ENCODE measurements around the gene PCF11. TPM values are rescaled to one million over a fixed set of nuclear protein-coding genes. Genes with fewer than 3 reads are reported as not detected.
"Not testable (repeated sequence)": the region's sequence is repeated elsewhere in the genome, so short reads cannot be mapped to it uniquely, and the experiment has no call there.

PCF11 gene
- total RNA-seq, 1 experiment from 2014 or later, result 33.3 TPM

GRCh38 chr11:83191491-83191890 is 34.6 kb downstream of the PCF11 start:
- DNase-seq (ENCODE audit: low spot score), result no peak

- no peak for DNase-seq (ENCODE audit: low spot score)
Observed at GRCh38 chr11:83191986-83192385, 35.1 kb downstream of the PCF11 start.

- no peak for DNase-seq (ENCODE audit: low spot score)
Observed at GRCh38 chr11:83192606-83193245, 35.8 kb downstream of the PCF11 start.

GRCh38 chr11:83193315-83194280 is 36.7 kb downstream of the PCF11 start, which contains the start of gene ANKRD42:
ANKRD42 (plus strand) TSS chr11:83193712; CDS start chr11:83194671, 959 bp downstream.
- peak; percentile 95 for DNase-seq (ENCODE audit: low spot score)

- DNase-seq (ENCODE audit: low spot score), result peak; percentile 62
Observed at GRCh38 chr11:83194281-83195142, 37.6 kb downstream of the PCF11 start.

GRCh38 chr11:83195143-83195466 is 38.2 kb downstream of the PCF11 start:
- no peak for DNase-seq (ENCODE audit: low spot score)

GRCh38 chr11:83195649-83196048 is 38.7 kb downstream of the PCF11 start:
- DNase-seq (ENCODE audit: low spot score), result no peak

- no peak for DNase-seq (ENCODE audit: low spot score)
Observed at GRCh38 chr11:83200035-83200434, 43.1 kb downstream of the PCF11 start.

GRCh38 chr11:83205608-83206185 is 48.8 kb downstream of the PCF11 start:
- no peak for DNase-seq (ENCODE audit: low spot score)

- no peak for DNase-seq (ENCODE audit: low spot score)
Observed at GRCh38 chr11:83206221-83206620, 49.3 kb downstream of the PCF11 start.

GRCh38 chr11:83206771-83207382 is 49.9 kb downstream of the PCF11 start:
- not testable (repeated sequence) for DNase-seq (ENCODE audit: low spot score)

GRCh38 chr11:83219095-83219494 is 62.2 kb downstream of the PCF11 start:
- DNase-seq (ENCODE audit: low spot score), result no peak

- peak; percentile 53 for DNase-seq (ENCODE audit: low spot score)
Observed at GRCh38 chr11:83220260-83220659, 63.3 kb downstream of the PCF11 start.

GRCh38 chr11:83221694-83222093 is 64.8 kb downstream of the PCF11 start:
- DNase-seq (ENCODE audit: low spot score), result no peak

GRCh38 chr11:83222499-83222898 is 65.6 kb downstream of the PCF11 start:
- no peak for DNase-seq (ENCODE audit: low spot score)

- DNase-seq (ENCODE audit: low spot score), result no peak
Observed at GRCh38 chr11:83223457-83223856, 66.5 kb downstream of the PCF11 start.

GRCh38 chr11:83235825-83236224 is 78.9 kb downstream of the PCF11 start:
- no peak for DNase-seq (ENCODE audit: low spot score)

All from A172 (cell line).